ENCODE data around the gene MMP11.

- TF ChIP-seq CTCF (IDR thresholded peaks at IDR 0.05; ENCODE audit: insufficient read depth, low read depth, low read length) (no peak), EZH2 (IDR thresholded peaks at IDR 0.05; ENCODE audit: insufficient read depth, low read length) (no peak)
Observed at GRCh38 chr22:23751441-23751996, 21.1 kb upstream of the MMP11 start.

Measured in astrocyte (in vitro differentiated cells and primary cell).